T-helper 2 cell treated with Interferon-gamma antibody and Interleukin-4, amounts not matched to agents 5 μg/mL and 100 μg/mL, for 36 hours (primary cell): ENCODE data around the gene LIN7B.
"Not testable (repeated sequence)": the region's sequence is repeated elsewhere in the genome, so short reads cannot be mapped to it uniquely, and the experiment has no call there.

Experiments
- DNase-seq: peaks from one replicate; pipeline ENCODE4 v3.0.0; 2021; ENCODE audit warnings: low spot score
- H3K27ac Mint-ChIP-seq: one replicate; pipeline ENCODE4 v1.8.0; 2021; ENCODE audit warnings: mild to moderate bottlenecking, mixed read lengths
- H3K27me3 Mint-ChIP-seq: one replicate; pipeline ENCODE4 v1.8.0; 2021; ENCODE audit warnings: low read depth, mixed read lengths
- H3K36me3 Mint-ChIP-seq: one replicate; pipeline ENCODE4 v1.8.0; 2021; ENCODE audit warnings: low read depth, mixed read lengths
- H3K4me1 Mint-ChIP-seq: one replicate; pipeline ENCODE4 v1.8.0; 2021; ENCODE audit warnings: low read depth, mixed read lengths
- H3K4me3 Mint-ChIP-seq: one replicate; pipeline ENCODE4 v1.8.0; 2022; ENCODE audit warnings: mild to moderate bottlenecking, moderate library complexity, mixed read lengths
- H3K9me3 Mint-ChIP-seq: one replicate; pipeline ENCODE4 v1.8.0; 2021; ENCODE audit warnings: mixed read lengths

Gene LIN7B

GRCh38 chr19:49135686-49136085 lies 21.5 kb downstream of the LIN7B start:
- H3K27me3 Mint-ChIP-seq = no peaks in the 10 kb centered on the region
- H3K4me1 Mint-ChIP-seq = peaks cover 9% of the 10 kb centered on the region
- DNase-seq = no peak
- no peak overlapping the region for H3K27ac Mint-ChIP-seq
- H3K36me3 Mint-ChIP-seq = no peaks in the 10 kb centered on the region
- no peaks in the 10 kb centered on the region for H3K9me3 Mint-ChIP-seq
- H3K4me3 Mint-ChIP-seq = no peak overlapping the region

DNA sequence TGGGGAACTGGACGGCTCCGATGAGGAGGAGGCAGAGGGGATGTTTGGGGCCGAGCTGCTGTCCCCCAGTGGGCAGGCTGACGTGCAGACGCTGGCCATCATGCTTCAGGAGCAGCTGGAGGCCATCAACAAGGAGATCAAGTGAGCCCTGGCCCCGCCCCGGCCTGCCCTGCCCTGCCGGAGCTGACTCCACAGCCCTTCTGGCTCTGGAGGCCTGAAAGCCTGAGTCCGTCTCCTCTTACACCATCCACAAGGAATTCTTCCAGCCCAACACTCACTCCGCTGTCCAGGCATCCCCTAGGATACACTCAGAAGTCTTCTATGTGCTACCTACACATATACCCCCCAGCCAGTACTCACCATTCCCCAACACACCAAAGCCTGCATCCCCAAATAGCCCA lies 22.6 kb downstream of the LIN7B start:
- DNase-seq = no peak
- Mint-ChIP-seq H3K27ac (no peak overlapping the region), H3K9me3 (no peaks in the 10 kb centered on the region), H3K4me1 (peaks cover 9% of the 10 kb centered on the region), H3K27me3 (no peaks in the 10 kb centered on the region), H3K4me3 (no peak overlapping the region), H3K36me3 (no peaks in the 10 kb centered on the region)

DNA sequence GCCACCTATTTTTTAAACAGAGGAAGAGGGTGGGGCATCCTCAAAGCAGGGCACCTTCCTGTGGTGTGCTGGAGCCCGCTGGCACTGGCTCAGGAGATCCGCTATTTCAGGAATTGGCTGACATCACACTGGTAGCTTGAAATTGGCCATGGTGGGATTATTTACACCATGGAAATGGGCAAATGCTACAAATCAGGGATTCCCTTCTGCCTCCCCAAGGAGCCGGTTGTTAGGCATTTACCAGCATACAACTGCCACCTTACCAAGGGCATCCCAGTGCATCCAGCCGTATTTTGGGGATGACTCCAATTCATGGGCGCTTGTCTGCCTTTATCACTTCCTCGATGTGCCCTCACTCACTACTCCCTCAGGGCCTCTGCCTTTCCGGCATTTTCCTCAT lies 26.8 kb downstream of the LIN7B start:
- no peaks in the 10 kb centered on the region for H3K9me3 Mint-ChIP-seq
- H3K36me3 Mint-ChIP-seq = no peaks in the 10 kb centered on the region
- no peak overlapping the region for H3K4me3 Mint-ChIP-seq
- H3K27ac Mint-ChIP-seq = no peak overlapping the region
- peaks cover 19% of the 10 kb centered on the region for H3K4me1 Mint-ChIP-seq
- peaks cover 2% of the 10 kb centered on the region for H3K27me3 Mint-ChIP-seq
- no peak for DNase-seq

DNA sequence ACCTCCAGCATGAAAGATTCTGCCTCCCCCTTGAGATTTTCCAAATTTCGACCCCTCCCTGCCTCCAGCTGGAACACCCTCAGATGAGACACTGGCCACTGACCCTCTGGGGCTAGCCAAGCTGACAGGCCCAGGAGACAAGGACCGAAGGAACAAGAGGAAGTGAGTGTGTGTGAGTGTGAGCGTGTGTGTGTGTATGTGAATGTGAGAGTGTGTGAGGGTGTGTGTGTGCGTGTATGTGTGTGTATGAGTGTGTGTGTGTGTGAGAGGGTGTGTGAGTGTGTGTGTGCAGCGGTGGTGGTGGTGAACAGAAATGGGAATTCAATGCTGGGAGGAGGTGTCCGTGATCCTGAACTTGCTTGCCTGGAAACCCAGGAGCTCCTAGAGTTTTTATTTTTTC lies 27.2 kb downstream of the LIN7B start:
- H3K36me3 Mint-ChIP-seq = no peaks in the 10 kb centered on the region
- no peak for DNase-seq
- peak overlapping the region; percentile 1 for H3K4me3 Mint-ChIP-seq
- peaks cover 4% of the 10 kb centered on the region for H3K27me3 Mint-ChIP-seq
- H3K4me1 Mint-ChIP-seq = peaks cover 18% of the 10 kb centered on the region
- no peak overlapping the region for H3K27ac Mint-ChIP-seq
- H3K9me3 Mint-ChIP-seq = no peaks in the 10 kb centered on the region

DNA sequence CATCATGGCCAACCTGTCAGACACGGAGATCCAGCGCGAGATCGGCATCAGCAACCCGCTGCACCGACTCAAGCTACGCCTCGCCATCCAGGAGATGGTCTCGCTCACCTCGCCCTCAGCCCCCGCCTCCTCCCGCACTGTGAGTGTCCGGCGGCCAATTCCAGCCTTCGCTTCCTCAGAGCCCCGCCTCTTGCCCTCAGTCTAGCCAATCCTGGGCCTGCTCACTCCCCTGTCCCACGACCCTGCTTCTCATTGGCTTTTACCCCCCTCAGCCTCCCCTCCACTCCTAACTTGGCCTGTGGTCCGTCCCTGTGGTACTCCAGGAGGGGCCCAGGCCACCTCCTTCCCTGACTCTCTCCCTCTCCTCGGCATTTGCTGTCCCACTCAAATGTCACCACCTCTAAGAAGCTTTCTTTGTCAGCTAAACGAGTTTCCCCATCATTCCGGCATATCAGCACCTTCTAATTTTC lies 28.7 kb downstream of the LIN7B start:
- Mint-ChIP-seq H3K4me3 (peak overlapping the region; percentile 87), H3K9me3 (no peaks in the 10 kb centered on the region), H3K27me3 (peaks cover 14% of the 10 kb centered on the region), H3K36me3 (no peaks in the 10 kb centered on the region), H3K4me1 (peaks cover 19% of the 10 kb centered on the region), H3K27ac (peak overlapping the region; percentile 34)
- DNase-seq = peak; percentile 85

- DNase-seq = peak; percentile 73
- H3K27me3 Mint-ChIP-seq = peaks cover 35% of the 10 kb centered on the region
- H3K4me3 Mint-ChIP-seq = peak overlapping the region; percentile 76
- peak overlapping the region; percentile 62 for H3K27ac Mint-ChIP-seq
- no peaks in the 10 kb centered on the region for H3K9me3 Mint-ChIP-seq
- peaks cover 30% of the 10 kb centered on the region for H3K4me1 Mint-ChIP-seq
- no peaks in the 10 kb centered on the region for H3K36me3 Mint-ChIP-seq
Observed at GRCh38 chr19:49145573-49146407, 31.6 kb downstream of the LIN7B start.

GRCh38 chr19:49146408-49146770 lies 32.2 kb downstream of the LIN7B start:
- peaks cover 38% of the 10 kb centered on the region for H3K27me3 Mint-ChIP-seq
- H3K27ac Mint-ChIP-seq, H3K9me3 Mint-ChIP-seq, DNase-seq, H3K36me3 Mint-ChIP-seq: not testable (repeated sequence)
- peaks cover 32% of the 10 kb centered on the region for H3K4me1 Mint-ChIP-seq
- peak overlapping the region; percentile 76 for H3K4me3 Mint-ChIP-seq

- H3K4me3 Mint-ChIP-seq = peak overlapping the region; percentile 79
- H3K9me3 Mint-ChIP-seq = no peaks in the 10 kb centered on the region
- peaks cover 49% of the 10 kb centered on the region for H3K27me3 Mint-ChIP-seq
- DNase-seq = no peak
- H3K4me1 Mint-ChIP-seq = peaks cover 27% of the 10 kb centered on the region
- no peaks in the 10 kb centered on the region for H3K36me3 Mint-ChIP-seq
- no peak overlapping the region for H3K27ac Mint-ChIP-seq
Observed at GRCh38 chr19:49148044-49148682, 34.0 kb downstream of the LIN7B start.

- Mint-ChIP-seq H3K4me3 (peak overlapping the region; percentile 82), H3K9me3 (no peaks in the 10 kb centered on the region), H3K27me3 (peaks cover 57% of the 10 kb centered on the region), H3K36me3 (no peaks in the 10 kb centered on the region), H3K27ac (no peak overlapping the region), H3K4me1 (peaks cover 26% of the 10 kb centered on the region)
- DNase-seq = peak; percentile 74
Observed at GRCh38 chr19:49148784-49149651, 34.8 kb downstream of the LIN7B start.

DNA sequence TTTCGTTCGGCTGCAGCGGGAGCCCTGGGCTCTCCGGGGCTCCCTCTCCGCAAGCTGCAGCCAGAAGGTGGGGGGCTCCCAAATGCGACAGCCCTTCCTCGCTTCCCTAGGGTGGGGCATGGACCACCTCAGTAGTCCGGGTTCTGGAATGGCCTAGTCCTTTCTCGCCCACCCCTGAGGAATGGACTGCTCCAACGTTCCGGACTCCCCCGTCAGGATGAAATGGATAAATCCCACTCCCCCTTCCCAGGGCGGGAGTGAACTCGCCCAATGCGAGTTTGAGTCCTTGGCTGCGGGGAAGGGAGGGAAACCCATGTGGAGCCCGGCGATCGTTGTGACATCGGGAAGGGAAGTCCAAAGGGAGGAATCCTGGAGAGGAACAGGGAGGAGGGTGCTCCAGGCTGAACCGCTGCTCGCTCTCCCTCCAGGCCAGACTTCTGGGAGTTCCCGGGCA lies 35.5 kb downstream of the LIN7B start:
- peaks cover 26% of the 10 kb centered on the region for H3K4me1 Mint-ChIP-seq
- peak overlapping the region; percentile 82 for H3K4me3 Mint-ChIP-seq
- peaks cover 62% of the 10 kb centered on the region for H3K27me3 Mint-ChIP-seq

GRCh38 chr19:49150106-49150943 lies 36.2 kb downstream of the LIN7B start:
- peak overlapping the region; percentile 82 for H3K4me3 Mint-ChIP-seq
- peaks cover 24% of the 10 kb centered on the region for H3K4me1 Mint-ChIP-seq
- H3K36me3 Mint-ChIP-seq = no peaks in the 10 kb centered on the region
- H3K27me3 Mint-ChIP-seq = peaks cover 66% of the 10 kb centered on the region
- no peak overlapping the region for H3K27ac Mint-ChIP-seq
- H3K9me3 Mint-ChIP-seq = no peaks in the 10 kb centered on the region
- peak; percentile 44 for DNase-seq

More for the DNA sequence above, 35.5 kb downstream of the LIN7B start:
- no peak overlapping the region for H3K27ac Mint-ChIP-seq
- no peaks in the 10 kb centered on the region for H3K36me3 Mint-ChIP-seq
- DNase-seq = no peak
- no peaks in the 10 kb centered on the region for H3K9me3 Mint-ChIP-seq

DNA sequence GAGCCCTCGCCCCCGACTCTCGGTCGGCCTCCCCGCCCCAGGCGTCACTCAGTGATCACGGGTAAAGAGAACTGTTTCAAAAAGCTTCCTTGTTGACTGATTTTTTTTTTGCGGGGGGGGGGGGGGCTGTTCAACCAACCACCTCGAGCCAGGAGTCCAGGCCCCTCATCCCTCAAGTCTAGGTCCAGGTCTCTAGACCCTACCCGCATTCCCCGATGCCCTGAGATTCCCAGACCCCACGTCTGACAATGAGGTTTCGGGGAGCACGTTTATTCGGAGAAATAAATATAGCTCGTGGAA lies 36.7 kb downstream of the LIN7B start:
- no peaks in the 10 kb centered on the region for H3K36me3 Mint-ChIP-seq

More for the DNA sequence above, 36.7 kb downstream of the LIN7B start:
- Mint-ChIP-seq H3K4me3 (peak overlapping the region; percentile 59), H3K4me1 (peaks cover 19% of the 10 kb centered on the region), H3K9me3 (no peaks in the 10 kb centered on the region), H3K27ac (no peak overlapping the region), H3K27me3 (peaks cover 66% of the 10 kb centered on the region)
- no peak for DNase-seq
